G401 (cell line): ENCODE measurements around the gene PYCR2. TPM values are rescaled to one million over a fixed set of nuclear protein-coding genes. Genes with fewer than 3 reads are reported as not detected.
"Not testable (repeated sequence)": the region's sequence is repeated elsewhere in the genome, so short reads cannot be mapped to it uniquely, and the experiment has no call there.

Experiments
- DNase-seq: peaks from one replicate; pipeline ENCODE4 v3.0.0-alpha.2; 2015; ENCODE audit warnings: low spot score
- in situ Hi-C: cut with HindIII; loops from 2 replicates; pipeline ENCODE4 v1.10.0; 2016; ENCODE audit warnings: low sequenced_read_pairs, mixed read lengths
- total RNA-seq: library from RNA; depleted of rRNA; stranded (reverse); fragments of >200 nt; shearing (Covaris generic); gene quantifications from 2 replicates; pipeline ENCODE4 v1.2.3, GENCODE V29; 2014; rRNA removed

The PYCR2 gene
- total RNA-seq: 87.3 and 125 TPM in 2 replicates

GRCh38 chr1:225923692-225924555, at the start of gene PYCR2:
Gene PYCR2, minus strand, starts transcription at chr1:225924250. Its CDS starts 140 bp downstream, at chr1:225924110.
- in situ Hi-C loops: no loop called here
- DNase-seq: peak; percentile 92

GRCh38 chr1:225973158-225973557, 49.1 kb upstream of the PYCR2 start:
- DNase-seq: no peak
- in situ Hi-C loops: no loop called here

GRCh38 chr1:225972344-225973152, 48.5 kb upstream of the PYCR2 start:
- DNase-seq: no peak
- in situ Hi-C loops: no loop called here

GRCh38 chr1:225970592-225971157, 46.6 kb upstream of the PYCR2 start:
- in situ Hi-C loops, DNase-seq: not testable (repeated sequence)

- in situ Hi-C loops, DNase-seq: not testable (repeated sequence)
Observed at GRCh38 chr1:225969751-225970150, 45.7 kb upstream of the PYCR2 start.

- no peak for DNase-seq
- in situ Hi-C loops: no loop called here
Observed at GRCh38 chr1:225965231-225965630, 41.2 kb upstream of the PYCR2 start.

GRCh38 chr1:225963735-225964530, 39.9 kb upstream of the PYCR2 start:
- DNase-seq: no peak
- in situ Hi-C loops: no loop called here

- no peak for DNase-seq
- in situ Hi-C loops: no loop called here
Observed at GRCh38 chr1:225962440-225962975, 38.5 kb upstream of the PYCR2 start.

- DNase-seq: no peak
- in situ Hi-C loops: no loop called here
Observed at GRCh38 chr1:225961659-225962439, 37.8 kb upstream of the PYCR2 start.

- no peak for DNase-seq
- in situ Hi-C loops: no loop called here
Observed at GRCh38 chr1:225958041-225958440, 34.0 kb upstream of the PYCR2 start.

- in situ Hi-C loops: no loop called here
- DNase-seq: no peak
Observed at GRCh38 chr1:225954753-225955152, 30.7 kb upstream of the PYCR2 start.

GRCh38 chr1:225953315-225953714, 29.3 kb upstream of the PYCR2 start:
- DNase-seq: no peak
- in situ Hi-C loops: no loop called here

GRCh38 chr1:225950905-225951497, 27.0 kb upstream of the PYCR2 start:
- in situ Hi-C loops: no loop called here
- no peak for DNase-seq

- in situ Hi-C loops: no loop called here
Observed at GRCh38 chr1:225949041-225949440, 25.0 kb upstream of the PYCR2 start.

GRCh38 chr1:225946803-225947202, 22.8 kb upstream of the PYCR2 start:
- in situ Hi-C loops: no loop called here
- DNase-seq: no peak

More at GRCh38 chr1:225949041-225949440, 25.0 kb upstream of the PYCR2 start:
- no peak for DNase-seq

GRCh38 chr1:225946082-225946620, 22.1 kb upstream of the PYCR2 start:
- no peak for DNase-seq
- in situ Hi-C loops: no loop called here

GRCh38 chr1:225945564-225945963, 21.5 kb upstream of the PYCR2 start:
- in situ Hi-C loops: no loop called here
- no peak for DNase-seq
